ENCODE data around the gene CARD9.

The CARD9 gene

GRCh38 chr9:136339958-136340310, 33.5 kb downstream of the CARD9 start:
- no peak overlapping the region for H2AFZ ChIP-seq (ENCODE audit: low read length, unreplicated experiment)
- H3K4me1 ChIP-seq (ENCODE audit: control insufficient read depth, insufficient read depth, low read length, unreplicated experiment) = peaks cover 14% of the 10 kb centered on the region
- H3K79me2 ChIP-seq (ENCODE audit: control insufficient read depth, insufficient read depth, low read length, unreplicated experiment) = no peaks in the 10 kb centered on the region
- no peak overlapping the region for H3K27ac ChIP-seq (ENCODE audit: low read depth, low read length)
- no peaks in the 10 kb centered on the region for H3K27me3 ChIP-seq (ENCODE audit: insufficient read depth, low read length)
- no peak overlapping the region for H3K4me3 ChIP-seq (ENCODE audit: low read depth, low read length)
- H3K36me3 ChIP-seq (ENCODE audit: insufficient read depth, low read length) = no peaks in the 10 kb centered on the region

- H3K36me3 ChIP-seq (ENCODE audit: insufficient read depth, low read length) = no peaks in the 10 kb centered on the region
Measured at GRCh38 chr9:136339173-136339957, 34.1 kb downstream of the CARD9 start.

GRCh38 chr9:136338511-136338910, 35.0 kb downstream of the CARD9 start:
- no peak overlapping the region for H3K27ac ChIP-seq (ENCODE audit: low read depth, low read length)
- peaks cover 11% of the 10 kb centered on the region for H3K4me1 ChIP-seq (ENCODE audit: control insufficient read depth, insufficient read depth, low read length, unreplicated experiment)
- H2AFZ ChIP-seq (ENCODE audit: low read length, unreplicated experiment) = no peak overlapping the region
- no peak overlapping the region for H3K4me3 ChIP-seq (ENCODE audit: low read depth, low read length)
- H3K36me3 ChIP-seq (ENCODE audit: insufficient read depth, low read length) = no peaks in the 10 kb centered on the region
- H3K79me2 ChIP-seq (ENCODE audit: control insufficient read depth, insufficient read depth, low read length, unreplicated experiment) = no peaks in the 10 kb centered on the region
- no peaks in the 10 kb centered on the region for H3K27me3 ChIP-seq (ENCODE audit: insufficient read depth, low read length)

More at GRCh38 chr9:136339173-136339957, 34.1 kb downstream of the CARD9 start:
- peaks cover 11% of the 10 kb centered on the region for H3K4me1 ChIP-seq (ENCODE audit: control insufficient read depth, insufficient read depth, low read length, unreplicated experiment)
- no peak overlapping the region for H2AFZ ChIP-seq (ENCODE audit: low read length, unreplicated experiment)
- H3K4me3 ChIP-seq (ENCODE audit: low read depth, low read length) = no peak overlapping the region
- H3K27ac ChIP-seq (ENCODE audit: low read depth, low read length) = no peak overlapping the region
- no peaks in the 10 kb centered on the region for H3K79me2 ChIP-seq (ENCODE audit: control insufficient read depth, insufficient read depth, low read length, unreplicated experiment)
- no peaks in the 10 kb centered on the region for H3K27me3 ChIP-seq (ENCODE audit: insufficient read depth, low read length)

GRCh38 chr9:136337416-136338395, 35.8 kb downstream of the CARD9 start:
- no peaks in the 10 kb centered on the region for H3K36me3 ChIP-seq (ENCODE audit: insufficient read depth, low read length)
- H3K27me3 ChIP-seq (ENCODE audit: insufficient read depth, low read length) = no peaks in the 10 kb centered on the region
- no peak overlapping the region for H3K4me3 ChIP-seq (ENCODE audit: low read depth, low read length)
- H2AFZ ChIP-seq (ENCODE audit: low read length, unreplicated experiment) = no peak overlapping the region
- H3K27ac ChIP-seq (ENCODE audit: low read depth, low read length) = no peak overlapping the region
- H3K79me2 ChIP-seq (ENCODE audit: control insufficient read depth, insufficient read depth, low read length, unreplicated experiment) = no peaks in the 10 kb centered on the region
- H3K4me1 ChIP-seq (ENCODE audit: control insufficient read depth, insufficient read depth, low read length, unreplicated experiment) = peaks cover 11% of the 10 kb centered on the region

- Histone ChIP-seq H3K27ac (ENCODE audit: low read depth, low read length) (no peak overlapping the region), H3K36me3 (ENCODE audit: insufficient read depth, low read length) (no peaks in the 10 kb centered on the region), H2AFZ (ENCODE audit: low read length, unreplicated experiment) (no peak overlapping the region), H3K79me2 (ENCODE audit: control insufficient read depth, insufficient read depth, low read length, unreplicated experiment) (peaks cover 7% of the 10 kb centered on the region), H3K27me3 (ENCODE audit: insufficient read depth, low read length) (no peaks in the 10 kb centered on the region), H3K4me1 (ENCODE audit: control insufficient read depth, insufficient read depth, low read length, unreplicated experiment) (peaks cover 11% of the 10 kb centered on the region), H3K4me3 (ENCODE audit: low read depth, low read length) (no peak overlapping the region)
Measured at GRCh38 chr9:136336881-136337280, 36.6 kb downstream of the CARD9 start.

GRCh38 chr9:136336156-136336870, 37.2 kb downstream of the CARD9 start:
- Histone ChIP-seq H3K27ac (ENCODE audit: low read depth, low read length) (no peak overlapping the region), H3K79me2 (ENCODE audit: control insufficient read depth, insufficient read depth, low read length, unreplicated experiment) (peaks cover 12% of the 10 kb centered on the region), H2AFZ (ENCODE audit: low read length, unreplicated experiment) (no peak overlapping the region), H3K36me3 (ENCODE audit: insufficient read depth, low read length) (no peaks in the 10 kb centered on the region), H3K4me1 (ENCODE audit: control insufficient read depth, insufficient read depth, low read length, unreplicated experiment) (peaks cover 11% of the 10 kb centered on the region), H3K27me3 (ENCODE audit: insufficient read depth, low read length) (no peaks in the 10 kb centered on the region), H3K4me3 (ENCODE audit: low read depth, low read length) (no peak overlapping the region)

- Histone ChIP-seq H3K79me2 (ENCODE audit: control insufficient read depth, insufficient read depth, low read length, unreplicated experiment) (peaks cover 19% of the 10 kb centered on the region), H3K36me3 (ENCODE audit: insufficient read depth, low read length) (no peaks in the 10 kb centered on the region), H3K27ac (ENCODE audit: low read depth, low read length) (no peak overlapping the region), H2AFZ (ENCODE audit: low read length, unreplicated experiment) (no peak overlapping the region), H3K4me3 (ENCODE audit: low read depth, low read length) (no peak overlapping the region), H3K4me1 (ENCODE audit: control insufficient read depth, insufficient read depth, low read length, unreplicated experiment) (peaks cover 11% of the 10 kb centered on the region), H3K27me3 (ENCODE audit: insufficient read depth, low read length) (no peaks in the 10 kb centered on the region)
Measured at GRCh38 chr9:136335296-136336155, 37.9 kb downstream of the CARD9 start.

- no peak overlapping the region for H3K27ac ChIP-seq (ENCODE audit: low read depth, low read length)
Measured at GRCh38 chr9:136334541-136334940, 38.9 kb downstream of the CARD9 start.

GRCh38 chr9:136333486-136333885, 40.0 kb downstream of the CARD9 start:
- Histone ChIP-seq H3K27me3 (ENCODE audit: insufficient read depth, low read length) (no peaks in the 10 kb centered on the region), H3K36me3 (ENCODE audit: insufficient read depth, low read length) (no peaks in the 10 kb centered on the region), H3K27ac (ENCODE audit: low read depth, low read length) (no peak overlapping the region), H2AFZ (ENCODE audit: low read length, unreplicated experiment) (no peak overlapping the region), H3K4me3 (ENCODE audit: low read depth, low read length) (no peak overlapping the region), H3K79me2 (ENCODE audit: control insufficient read depth, insufficient read depth, low read length, unreplicated experiment) (peaks cover 39% of the 10 kb centered on the region), H3K4me1 (ENCODE audit: control insufficient read depth, insufficient read depth, low read length, unreplicated experiment) (peaks cover 22% of the 10 kb centered on the region)

More at GRCh38 chr9:136334541-136334940, 38.9 kb downstream of the CARD9 start:
- H3K36me3 ChIP-seq (ENCODE audit: insufficient read depth, low read length) = no peaks in the 10 kb centered on the region
- no peaks in the 10 kb centered on the region for H3K27me3 ChIP-seq (ENCODE audit: insufficient read depth, low read length)
- no peak overlapping the region for H3K4me3 ChIP-seq (ENCODE audit: low read depth, low read length)
- peaks cover 12% of the 10 kb centered on the region for H3K4me1 ChIP-seq (ENCODE audit: control insufficient read depth, insufficient read depth, low read length, unreplicated experiment)
- H3K79me2 ChIP-seq (ENCODE audit: control insufficient read depth, insufficient read depth, low read length, unreplicated experiment) = peaks cover 29% of the 10 kb centered on the region
- no peak overlapping the region for H2AFZ ChIP-seq (ENCODE audit: low read length, unreplicated experiment)
